SK-N-SH treated with all-trans-retinoic acid at 6 μM for 48 hours (cell line): ENCODE data around the gene RCAN1.

Experiments
- ATAC-seq: fragments of 200-7000 bp; cut with Tn5 transposase; 3 replicates; pipeline ENCODE4 v1.9.1; 2020; ENCODE audit warnings: mild to moderate bottlenecking, moderate library complexity
- ARNTL ChIP-seq: fragments of 450-650 bp; formaldehyde crosslinking; IDR thresholded peaks from 2 replicates; pipeline ENCODE4 v1.5.0; 2020; ENCODE audit warnings: low read depth, mild to moderate bottlenecking, moderate library complexity, borderline replicate concordance
- CREB5 ChIP-seq: fragments of 250-450 bp; sonication (Bioruptor Pico); IDR thresholded peaks from 2 replicates; pipeline ENCODE4 v1.5.1; 2020; ENCODE audit warnings: low read depth, mild to moderate bottlenecking, moderate library complexity
- CSDC2 ChIP-seq: fragments of 250-450 bp; sonication (Bioruptor Pico); IDR thresholded peaks from 2 replicates; pipeline ENCODE4 v1.5.0; 2020; ENCODE audit warnings: mild to moderate bottlenecking, moderate library complexity
- GLIS3 ChIP-seq: fragments of 250-450 bp; sonication (Bioruptor Pico); IDR thresholded peaks from 2 replicates; pipeline ENCODE4 v1.5.0; 2020; ENCODE audit warnings: mild to moderate bottlenecking, moderate library complexity
- ISL1 ChIP-seq: fragments of 250-450 bp; sonication (Bioruptor Pico); IDR thresholded peaks from 2 replicates; pipeline ENCODE4 v2.1.2; 2022; ENCODE audit warnings: mild to moderate bottlenecking, moderate library complexity
- PATZ1 ChIP-seq: fragments of 250-450 bp; sonication (Bioruptor Pico); IDR thresholded peaks from 2 replicates; pipeline ENCODE4 v1.8.0; 2020; ENCODE audit warnings: mild to moderate bottlenecking, moderate library complexity, borderline replicate concordance
- PPARA ChIP-seq: fragments of 250-450 bp; sonication (Bioruptor Pico); IDR thresholded peaks from 2 replicates; pipeline ENCODE4 v1.5.0; 2020; ENCODE audit warnings: mild to moderate bottlenecking, borderline replicate concordance
- RARB ChIP-seq: fragments of 250-450 bp; sonication (Bioruptor Pico); IDR thresholded peaks from 2 replicates; pipeline ENCODE4 v1.8.0; 2021; ENCODE audit warnings: mild to moderate bottlenecking, moderate library complexity
- TOX ChIP-seq: fragments of 250-450 bp; sonication (Bioruptor Pico); IDR thresholded peaks from 2 replicates; pipeline ENCODE4 v1.8.0; 2021; ENCODE audit warnings: mild to moderate bottlenecking, moderate library complexity, borderline replicate concordance
- TSHZ2 ChIP-seq: fragments of 250-450 bp; sonication (Bioruptor Pico); IDR thresholded peaks from 2 replicates; pipeline ENCODE4 v1.5.0; 2020; ENCODE audit warnings: mild to moderate bottlenecking, moderate library complexity
- ZC3H10 ChIP-seq: fragments of 250-450 bp; sonication (Bioruptor Pico); IDR thresholded peaks from 2 replicates; pipeline ENCODE4 v1.5.1; 2021; ENCODE audit warnings: mild to moderate bottlenecking, moderate library complexity
- ZFP3 ChIP-seq: fragments of 250-450 bp; sonication (Bioruptor Pico); IDR thresholded peaks from 2 replicates; pipeline ENCODE4 v1.5.0; 2020; ENCODE audit warnings: mild to moderate bottlenecking, moderate library complexity
- ZFP30 ChIP-seq: fragments of 450-650 bp; formaldehyde crosslinking; IDR thresholded peaks from 2 replicates; pipeline ENCODE4 v1.5.0; 2022; ENCODE audit warnings: mild to moderate bottlenecking, moderate library complexity
- ZNF565 ChIP-seq: fragments of 450-650 bp; formaldehyde crosslinking; conservative IDR thresholded peaks from 2 replicates; pipeline ENCODE4 v1.5.0; 2020; ENCODE audit warnings: low read depth, mild to moderate bottlenecking, moderate library complexity
- ZNF70 ChIP-seq: fragments of 450-650 bp; formaldehyde crosslinking; IDR thresholded peaks from 2 replicates; pipeline ENCODE4 v1.5.0; 2020; ENCODE audit warnings: mild to moderate bottlenecking, moderate library complexity
- ZNF8 ChIP-seq: fragments of 450-650 bp; formaldehyde crosslinking; IDR thresholded peaks from 2 replicates; pipeline ENCODE4 v1.5.0; 2020; ENCODE audit warnings: mild to moderate bottlenecking, moderate library complexity
- TF ChIP-seq, protein P1 (sequence below): fragments of 250-450 bp; sonication (Bioruptor Pico); IDR thresholded peaks from 2 replicates; pipeline ENCODE4 v1.5.1; 2021; ENCODE audit warnings: mild to moderate bottlenecking, moderate library complexity

Gene RCAN1

GRCh38 chr21:34640858-34641257, 25.9 kb upstream of the RCAN1 start:
- TF ChIP-seq CSDC2 (CRISPR knock-in tag): no peak
- TF ChIP-seq ZNF8 (CRISPR knock-in tag): no peak
- TF ChIP-seq ZFP30 (CRISPR knock-in tag): no peak
- TF ChIP-seq ZNF565: no peak
- no peak for TF ChIP-seq RARB
- no peak for TF ChIP-seq TOX
- ATAC-seq: peak; percentile 88

- no peak for TF ChIP-seq RARB
- no peak for TF ChIP-seq TSHZ2
- TF ChIP-seq GLIS3: no peak
- TF ChIP-seq, protein P1, sequence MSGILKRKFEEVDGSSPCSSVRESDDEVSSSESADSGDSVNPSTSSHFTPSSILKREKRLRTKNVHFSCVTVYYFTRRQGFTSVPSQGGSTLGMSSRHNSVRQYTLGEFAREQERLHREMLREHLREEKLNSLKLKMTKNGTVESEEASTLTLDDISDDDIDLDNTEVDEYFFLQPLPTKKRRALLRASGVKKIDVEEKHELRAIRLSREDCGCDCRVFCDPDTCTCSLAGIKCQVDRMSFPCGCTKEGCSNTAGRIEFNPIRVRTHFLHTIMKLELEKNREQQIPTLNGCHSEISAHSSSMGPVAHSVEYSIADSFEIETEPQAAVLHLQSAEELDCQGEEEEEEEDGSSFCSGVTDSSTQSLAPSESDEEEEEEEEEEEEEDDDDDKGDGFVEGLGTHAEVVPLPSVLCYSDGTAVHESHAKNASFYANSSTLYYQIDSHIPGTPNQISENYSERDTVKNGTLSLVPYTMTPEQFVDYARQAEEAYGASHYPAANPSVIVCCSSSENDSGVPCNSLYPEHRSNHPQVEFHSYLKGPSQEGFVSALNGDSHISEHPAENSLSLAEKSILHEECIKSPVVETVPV: no peak
- TF ChIP-seq ISL1: no peak
- no peak for TF ChIP-seq PATZ1
- TF ChIP-seq ARNTL (CRISPR knock-in tag): no peak
- no peak for TF ChIP-seq CSDC2 (CRISPR knock-in tag)
- TF ChIP-seq ZFP3: no peak
- peak; percentile 17; the same call in 2 of the 3 replicates for ATAC-seq
These were observed 25.2 kb upstream of the RCAN1 start for GRCh38 chr21:34639882-34640788.

GRCh38 chr21:34639250-34639649, 24.3 kb upstream of the RCAN1 start:
- TF ChIP-seq PATZ1 (no peak), ZNF8 (CRISPR knock-in tag) (no peak), CREB5 (CRISPR knock-in tag) (no peak), ZNF70 (CRISPR knock-in tag) (no peak), ZFP3 (no peak), ISL1 (no peak), RARB (no peak), PPARA (no peak), ZNF565 (no peak), ZC3H10 (CRISPR knock-in tag) (no peak)
- TF ChIP-seq, protein P1: no peak
- ATAC-seq: no peak
